WTC11 (cell line): ENCODE measurements around the gene AGBL1. TPM values are rescaled to one million over a fixed set of nuclear protein-coding genes. Genes with fewer than 3 reads are reported as not detected.

ENCODE experiments used
- ATAC-seq: fragments of 200-7000 bp; cut with Tn5 transposase; 2 replicates; pipeline ENCODE4 v1.10.0; 2021; ENCODE audit warnings: mild to moderate bottlenecking, moderate library complexity
- CTCF ChIA-PET: fragments of 300-600 bp; sonication (Branson Sonifier 250); formaldehyde crosslinking; loops from one replicate; lab custom pipeline; 2021; ENCODE audit warnings: antibody characterized with exemption; lab: Charles Lee
- POLR2A ChIA-PET: fragments of 350-600 bp; sonication (Branson Sonifier 250); formaldehyde crosslinking; loops from one replicate; lab custom pipeline; 2021; ENCODE audit warnings: antibody characterized with exemption; lab: Charles Lee
- DNase-seq: peaks from one replicate; pipeline ENCODE4 v3.0.0; 2021; ENCODE audit warnings: low spot score
- H3K27ac Mint-ChIP-seq: 2 replicates; pipeline ENCODE4 v1.8.0; 2021; ENCODE audit warnings: mixed read lengths
- H3K27me3 Mint-ChIP-seq: 2 replicates; pipeline ENCODE4 v1.8.0; 2021; ENCODE audit warnings: low read depth, mild to moderate bottlenecking, moderate library complexity, mixed read lengths
- H3K36me3 Mint-ChIP-seq: 2 replicates; pipeline ENCODE4 v1.8.0; 2021; ENCODE audit warnings: mixed read lengths
- H3K4me1 Mint-ChIP-seq: 2 replicates; pipeline ENCODE4 v1.8.0; 2022; ENCODE audit warnings: mixed read lengths
- H3K4me3 Mint-ChIP-seq: 2 replicates; pipeline ENCODE4 v1.8.0; 2021; ENCODE audit warnings: mild to moderate bottlenecking, moderate library complexity, mixed read lengths
- H3K9me3 Mint-ChIP-seq: 2 replicates; pipeline ENCODE4 v1.8.0; 2021; ENCODE audit warnings: mixed read lengths
- ELF4 ChIP-seq: sonication (generic); formaldehyde crosslinking; IDR thresholded peaks from 2 replicates; pipeline ENCODE4 v1.8.1; 2022; ENCODE audit warnings: low read depth, mild to moderate bottlenecking, moderate library complexity, missing genetic modification reagents
- ETV6 ChIP-seq: sonication (generic); formaldehyde crosslinking; IDR thresholded peaks from 2 replicates; pipeline ENCODE4 v1.8.1; 2022; ENCODE audit warnings: mild to moderate bottlenecking, missing genetic modification reagents
- GTF2I ChIP-seq: fragments of 250-450 bp; sonication (Bioruptor Pico); conservative IDR thresholded peaks from 2 replicates; pipeline ENCODE4 v1.4.0; 2021; ENCODE audit warnings: mild to moderate bottlenecking
- HMGA2 ChIP-seq: fragments of 250-450 bp; sonication (Bioruptor Pico); IDR thresholded peaks from 2 replicates; pipeline ENCODE4 v1.4.0; 2021; ENCODE audit warnings: mild to moderate bottlenecking, moderate library complexity
- JAZF1 ChIP-seq: fragments of 250-450 bp; sonication (Bioruptor Pico); IDR thresholded peaks from 2 replicates; pipeline ENCODE4 v1.9.0; 2021; ENCODE audit warnings: moderate library complexity, mild to moderate bottlenecking, inconsistent platforms
- NFE2L1 ChIP-seq: sonication (generic); formaldehyde crosslinking; IDR thresholded peaks from 2 replicates; pipeline ENCODE4 v1.8.1; 2023; ENCODE audit warnings: missing genetic modification reagents
- NR3C1 ChIP-seq: sonication (generic); formaldehyde crosslinking; conservative IDR thresholded peaks from 2 replicates; pipeline ENCODE4 v1.8.1; 2023; ENCODE audit warnings: low read depth, mild to moderate bottlenecking, missing genetic modification reagents
- OVOL2 ChIP-seq: fragments of 250-450 bp; sonication (Bioruptor Pico); IDR thresholded peaks from 2 replicates; pipeline ENCODE4 v1.9.0; 2021; ENCODE audit warnings: mild to moderate bottlenecking, borderline replicate concordance
- PRRX2 ChIP-seq: fragments of 250-450 bp; sonication (Bioruptor Pico); IDR thresholded peaks from 2 replicates; pipeline ENCODE4 v1.8.0; 2021; ENCODE audit warnings: mild to moderate bottlenecking
- SOX15 ChIP-seq: fragments of 250-450 bp; sonication (Bioruptor Pico); IDR thresholded peaks from 2 replicates; pipeline ENCODE4 v1.9.0; 2021; ENCODE audit warnings: mild to moderate bottlenecking
- TEAD1 ChIP-seq: sonication (generic); formaldehyde crosslinking; IDR thresholded peaks from 2 replicates; pipeline ENCODE4 v1.8.0; 2022; ENCODE audit warnings: mild to moderate bottlenecking, missing genetic modification reagents
- TP53 ChIP-seq: sonication (generic); formaldehyde crosslinking; IDR thresholded peaks from 2 replicates; pipeline ENCODE4 v1.8.1; 2023; ENCODE audit warnings: mild to moderate bottlenecking, missing genetic modification reagents
- ZBTB21 ChIP-seq: sonication (generic); formaldehyde crosslinking; IDR thresholded peaks from 2 replicates; pipeline ENCODE4 v1.8.1; 2023; ENCODE audit warnings: mild to moderate bottlenecking, missing genetic modification reagents, borderline replicate concordance
- total RNA-seq: library from RNA; stranded (reverse); gene quantifications from 3 replicates; pipeline ENCODE4 v1.2.3, GENCODE V29; 2021
- TF ChIP-seq, protein P1 (sequence below): sonication (generic); formaldehyde crosslinking; IDR thresholded peaks from 2 replicates; pipeline ENCODE4 v1.8.1; 2023; ENCODE audit warnings: mild to moderate bottlenecking, missing genetic modification reagents, moderate library complexity
- TF ChIP-seq, protein P2 (sequence below): sonication (generic); formaldehyde crosslinking; IDR thresholded peaks from 2 replicates; pipeline ENCODE4 v1.8.1; 2022; ENCODE audit warnings: low read depth, missing genetic modification reagents, borderline replicate concordance
- TF ChIP-seq, protein P3 (sequence below): sonication (generic); formaldehyde crosslinking; IDR thresholded peaks from 2 replicates; pipeline ENCODE4 v1.8.1; 2023; ENCODE audit warnings: mild to moderate bottlenecking, missing genetic modification reagents
- TF ChIP-seq, protein P4 (sequence below): sonication (generic); formaldehyde crosslinking; IDR thresholded peaks from 2 replicates; pipeline ENCODE4 v1.8.1; 2022; ENCODE audit warnings: low read depth, mild to moderate bottlenecking, moderate library complexity, missing genetic modification reagents, borderline replicate concordance

The AGBL1 gene
- total RNA-seq, 1 experiment from 2014 or later = not detected

DNA sequence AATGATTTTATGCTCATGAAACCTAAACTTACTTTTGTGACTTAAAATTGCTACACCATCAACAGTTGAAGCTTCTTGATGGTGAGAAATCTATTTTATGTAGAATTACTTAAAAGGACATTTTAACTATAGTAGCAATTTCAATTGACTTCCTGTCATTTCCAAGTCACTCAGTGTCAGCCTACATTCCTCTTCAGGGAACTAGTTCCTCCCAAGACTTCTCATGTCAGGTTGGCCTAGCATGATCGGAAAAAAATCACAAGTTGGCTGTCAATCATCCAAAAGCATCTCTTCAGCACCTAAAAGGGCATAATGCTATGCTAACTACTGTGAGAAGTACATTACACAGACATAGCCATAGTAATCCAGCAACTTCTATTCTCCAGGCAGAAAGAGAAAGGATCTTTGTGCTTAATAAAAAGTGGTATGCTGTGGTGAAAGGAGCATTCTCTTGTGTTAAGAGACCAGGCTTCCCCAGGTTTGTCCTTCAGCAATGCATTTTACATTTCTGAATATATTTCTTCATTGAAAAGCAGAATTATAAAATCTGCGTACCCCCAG, 893.7 kb downstream of the AGBL1 start:
- no peaks in the 10 kb centered on the region for H3K27me3 Mint-ChIP-seq
- no peak overlapping the region for H3K27ac Mint-ChIP-seq
- peaks cover 7% of the 10 kb centered on the region for H3K9me3 Mint-ChIP-seq
- no peak for DNase-seq
- POLR2A ChIA-PET = no interaction called here
- TF ChIP-seq ELF4 (no peak), HMGA2 (CRISPR knock-in tag) (peak; percentile 55; the same call in 1 of the 2 replicates)
- TF ChIP-seq, all 79 proteins: peak for 1
- Mint-ChIP-seq H3K36me3 (no peaks in the 10 kb centered on the region), H3K4me1 (peaks cover 18% of the 10 kb centered on the region), H3K4me3 (no peak overlapping the region)
- CTCF ChIA-PET = no interaction called here
- ATAC-seq = no peak

DNA sequence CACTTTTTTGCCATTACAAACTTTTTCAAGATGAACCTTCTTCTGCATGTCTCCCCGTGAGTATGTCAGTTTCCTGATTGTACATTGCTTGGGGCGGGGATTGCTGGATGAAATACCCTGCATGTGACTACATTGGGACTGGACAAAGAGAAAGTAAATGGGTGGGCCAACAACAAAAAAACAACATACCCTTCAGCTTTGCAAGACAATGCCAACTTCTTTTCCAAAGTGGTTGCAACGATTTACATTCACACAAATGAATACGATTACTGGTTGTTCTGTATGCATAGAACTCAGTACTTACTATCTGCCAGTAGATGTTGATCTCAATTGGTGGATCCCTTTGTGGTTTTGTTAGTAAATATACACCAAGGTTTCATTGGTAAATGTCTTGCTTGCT, 908.4 kb downstream of the AGBL1 start:
- Mint-ChIP-seq H3K4me3 (no peak overlapping the region), H3K9me3 (peaks cover 9% of the 10 kb centered on the region), H3K27me3 (no peaks in the 10 kb centered on the region), H3K4me1 (peaks cover 22% of the 10 kb centered on the region), H3K36me3 (no peaks in the 10 kb centered on the region), H3K27ac (peak overlapping the region; percentile 54; the same call in 1 of the 2 replicates)
- ChIA-PET CTCF (no interaction called here), POLR2A (no interaction called here)
- no peak for DNase-seq
- peak; percentile 68; the same call in 1 of the 2 replicates for ATAC-seq
- TF ChIP-seq, protein P1, sequence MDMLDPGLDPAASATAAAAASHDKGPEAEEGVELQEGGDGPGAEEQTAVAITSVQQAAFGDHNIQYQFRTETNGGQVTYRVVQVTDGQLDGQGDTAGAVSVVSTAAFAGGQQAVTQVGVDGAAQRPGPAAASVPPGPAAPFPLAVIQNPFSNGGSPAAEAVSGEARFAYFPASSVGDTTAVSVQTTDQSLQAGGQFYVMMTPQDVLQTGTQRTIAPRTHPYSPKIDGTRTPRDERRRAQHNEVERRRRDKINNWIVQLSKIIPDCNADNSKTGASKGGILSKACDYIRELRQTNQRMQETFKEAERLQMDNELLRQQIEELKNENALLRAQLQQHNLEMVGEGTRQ (CRISPR knock-in tag) = 0 out of 2 replicates have a peak, but pooled peaks have one; percentile 20
- TF ChIP-seq NFE2L1 (CRISPR knock-in tag) = no peak

DNA sequence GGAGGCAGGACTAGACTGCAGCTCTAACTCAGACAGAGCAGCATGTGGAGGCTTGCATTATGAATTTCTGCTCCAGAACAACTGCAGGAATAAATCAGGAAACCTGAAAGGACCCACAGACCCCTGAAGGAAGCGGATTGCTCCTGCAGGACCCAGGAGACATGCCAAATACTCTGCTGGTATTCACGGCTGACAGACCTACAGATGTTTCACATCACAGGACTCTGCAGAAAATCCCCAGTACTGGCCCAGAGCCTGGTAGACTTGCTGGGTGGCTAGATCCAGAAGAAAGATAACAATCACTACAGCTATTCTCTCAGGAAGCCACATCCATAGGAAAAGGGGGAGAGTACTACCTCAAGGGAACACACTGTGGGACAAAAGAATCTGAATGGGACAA, 942.1 kb downstream of the AGBL1 start:
- H3K27ac Mint-ChIP-seq = no peak overlapping the region
- H3K4me3 Mint-ChIP-seq = no peak overlapping the region
- ChIA-PET POLR2A (no interaction called here), CTCF (no interaction called here)
- no peaks in the 10 kb centered on the region for H3K27me3 Mint-ChIP-seq
- DNase-seq (no peak), ATAC-seq (no peak)
- H3K4me1 Mint-ChIP-seq = no peaks in the 10 kb centered on the region
- peaks cover 17% of the 10 kb centered on the region; the same call in 1 of the 2 replicates for H3K36me3 Mint-ChIP-seq
- H3K9me3 Mint-ChIP-seq = peaks cover 50% of the 10 kb centered on the region
- no peak for TF ChIP-seq SOX15 (CRISPR knock-in tag)
- TF ChIP-seq, protein P2, sequence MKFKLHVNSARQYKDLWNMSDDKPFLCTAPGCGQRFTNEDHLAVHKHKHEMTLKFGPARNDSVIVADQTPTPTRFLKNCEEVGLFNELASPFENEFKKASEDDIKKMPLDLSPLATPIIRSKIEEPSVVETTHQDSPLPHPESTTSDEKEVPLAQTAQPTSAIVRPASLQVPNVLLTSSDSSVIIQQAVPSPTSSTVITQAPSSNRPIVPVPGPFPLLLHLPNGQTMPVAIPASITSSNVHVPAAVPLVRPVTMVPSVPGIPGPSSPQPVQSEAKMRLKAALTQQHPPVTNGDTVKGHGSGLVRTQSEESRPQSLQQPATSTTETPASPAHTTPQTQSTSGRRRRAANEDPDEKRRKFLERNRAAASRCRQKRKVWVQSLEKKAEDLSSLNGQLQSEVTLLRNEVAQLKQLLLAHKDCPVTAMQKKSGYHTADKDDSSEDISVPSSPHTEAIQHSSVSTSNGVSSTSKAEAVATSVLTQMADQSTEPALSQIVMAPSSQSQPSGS (CRISPR knock-in tag) = no peak
- no peak for TF ChIP-seq TP53
- TF ChIP-seq JAZF1 (CRISPR knock-in tag) = no peak
- TF ChIP-seq TEAD1 (CRISPR knock-in tag) = no peak
- TF ChIP-seq, protein P3, sequence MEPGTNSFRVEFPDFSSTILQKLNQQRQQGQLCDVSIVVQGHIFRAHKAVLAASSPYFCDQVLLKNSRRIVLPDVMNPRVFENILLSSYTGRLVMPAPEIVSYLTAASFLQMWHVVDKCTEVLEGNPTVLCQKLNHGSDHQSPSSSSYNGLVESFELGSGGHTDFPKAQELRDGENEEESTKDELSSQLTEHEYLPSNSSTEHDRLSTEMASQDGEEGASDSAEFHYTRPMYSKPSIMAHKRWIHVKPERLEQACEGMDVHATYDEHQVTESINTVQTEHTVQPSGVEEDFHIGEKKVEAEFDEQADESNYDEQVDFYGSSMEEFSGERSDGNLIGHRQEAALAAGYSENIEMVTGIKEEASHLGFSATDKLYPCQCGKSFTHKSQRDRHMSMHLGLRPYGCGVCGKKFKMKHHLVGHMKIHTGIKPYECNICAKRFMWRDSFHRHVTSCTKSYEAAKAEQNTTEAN (CRISPR knock-in tag) = no peak
- TF ChIP-seq ELF4 = no peak
- no peak for TF ChIP-seq PRRX2 (CRISPR knock-in tag)
- no peak for TF ChIP-seq GTF2I (CRISPR knock-in tag)
- no peak for TF ChIP-seq NR3C1
- TF ChIP-seq, protein P4, sequence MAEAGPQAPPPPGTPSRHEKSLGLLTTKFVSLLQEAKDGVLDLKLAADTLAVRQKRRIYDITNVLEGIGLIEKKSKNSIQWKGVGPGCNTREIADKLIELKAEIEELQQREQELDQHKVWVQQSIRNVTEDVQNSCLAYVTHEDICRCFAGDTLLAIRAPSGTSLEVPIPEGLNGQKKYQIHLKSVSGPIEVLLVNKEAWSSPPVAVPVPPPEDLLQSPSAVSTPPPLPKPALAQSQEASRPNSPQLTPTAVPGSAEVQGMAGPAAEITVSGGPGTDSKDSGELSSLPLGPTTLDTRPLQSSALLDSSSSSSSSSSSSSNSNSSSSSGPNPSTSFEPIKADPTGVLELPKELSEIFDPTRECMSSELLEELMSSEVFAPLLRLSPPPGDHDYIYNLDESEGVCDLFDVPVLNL (CRISPR knock-in tag) = no peak
- TF ChIP-seq ETV6 = no peak
- TF ChIP-seq OVOL2 (CRISPR knock-in tag) = no peak
- no peak for TF ChIP-seq ZBTB21 (CRISPR knock-in tag)
- TF ChIP-seq, all 79 proteins: peak for 0
